COLO668 (cell line): Measurements from ENCODE around the gene CPNE7.
"Not testable (repeated sequence)": the region's sequence is repeated elsewhere in the genome, so short reads cannot be mapped to it uniquely, and the experiment has no call there.

Experiments
- DNase-seq: peaks from one replicate; lab custom pipeline; 2025; ENCODE audit not compliant: unreplicated experiment; lab: John Stamatoyannopoulos, UW

Gene CPNE7

DNA sequence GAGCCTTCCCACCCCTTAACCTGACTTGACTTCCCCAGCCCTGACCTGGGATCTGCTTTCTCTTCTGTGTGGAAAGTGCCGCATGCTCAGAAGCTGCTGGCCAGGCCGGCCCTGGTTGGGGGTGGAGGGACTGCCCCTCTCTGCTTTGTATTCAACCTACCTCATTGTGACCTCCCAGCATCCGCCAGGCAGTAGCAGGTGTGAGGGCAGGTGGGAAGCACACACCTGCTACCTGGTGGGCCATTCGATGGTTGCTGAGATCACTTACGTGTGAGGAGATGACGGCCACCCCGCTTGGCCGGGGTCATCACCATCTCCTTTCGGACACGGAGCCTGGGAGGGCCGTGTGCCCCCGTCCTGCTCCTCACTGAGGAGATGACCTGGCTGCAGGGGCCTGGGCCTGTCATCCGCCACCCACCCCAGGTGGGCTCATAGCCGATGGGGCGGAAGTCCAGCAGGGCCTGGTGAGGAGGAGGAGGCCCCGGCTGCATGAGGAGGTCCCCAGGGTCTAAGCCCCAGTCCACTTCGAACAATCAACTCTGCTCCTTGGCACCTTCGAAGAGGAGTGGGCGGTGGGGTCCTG is 7.1 kb downstream of the CPNE7 start:
- DNase-seq = peak; percentile 61

DNA sequence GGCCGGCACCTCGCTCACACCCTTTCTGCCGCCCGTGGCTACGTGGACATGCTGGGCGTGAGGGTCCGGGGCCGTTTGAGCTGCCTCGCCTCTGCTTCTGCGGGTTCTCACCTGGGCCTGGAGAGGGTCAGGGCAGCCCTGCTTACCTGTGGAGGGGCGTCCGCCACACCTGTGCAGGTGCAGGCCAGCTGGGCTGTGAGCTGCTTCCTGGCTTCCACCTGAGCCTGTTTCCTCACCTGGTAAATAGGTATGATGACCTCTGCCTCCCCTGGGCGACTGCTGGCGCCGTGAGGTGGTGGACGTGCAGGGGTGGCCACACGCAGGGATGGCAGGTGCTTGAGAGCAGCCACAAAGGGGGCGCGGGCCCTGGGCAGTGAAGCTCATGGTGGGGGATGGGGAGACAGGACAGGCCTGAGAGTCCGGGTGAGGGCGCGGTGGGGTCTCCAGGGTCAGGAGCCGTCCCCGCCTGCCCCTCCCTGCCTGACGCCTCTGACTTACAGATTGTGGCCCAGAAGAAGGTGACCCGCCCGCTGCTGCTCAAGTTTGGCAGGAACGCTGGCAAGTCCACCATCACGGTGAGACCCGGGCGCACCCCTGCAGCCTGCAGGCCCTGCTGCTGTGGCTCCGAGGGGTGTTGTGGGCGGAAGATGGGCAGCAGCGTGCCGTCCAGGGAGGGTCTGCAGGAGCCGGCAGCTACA is 7.8 kb downstream of the CPNE7 start:
- DNase-seq = peak; percentile 31

GRCh38 chr16:89583895-89584644 is 8.5 kb downstream of the CPNE7 start:
- no peak for DNase-seq

GRCh38 chr16:89584768-89585549 is 9.4 kb downstream of the CPNE7 start:
- DNase-seq = peak; percentile 26

DNA sequence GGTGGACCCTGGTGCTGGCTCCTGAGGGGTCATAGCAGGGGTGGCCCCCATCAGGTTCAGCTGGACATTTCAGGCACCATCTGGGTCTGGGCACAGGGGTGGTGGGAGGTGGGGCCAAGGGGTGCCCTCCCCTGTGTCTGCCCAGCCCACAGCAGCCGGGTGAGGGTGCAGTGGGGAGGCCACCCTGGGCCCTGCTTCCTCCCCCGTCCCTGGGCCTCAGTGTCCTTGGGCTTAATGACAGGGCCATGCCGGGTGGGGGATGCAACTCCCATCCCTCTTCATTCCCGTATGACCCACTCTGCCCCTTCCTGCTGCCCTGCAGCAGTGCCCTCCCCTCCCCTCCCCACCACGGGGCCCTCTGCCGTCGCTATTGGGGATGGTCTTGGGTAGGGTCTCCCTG is 10.7 kb downstream of the CPNE7 start:
- no peak for DNase-seq

- peak; percentile 19 for DNase-seq
Observed at GRCh38 chr16:89586853-89587252, 11.3 kb downstream of the CPNE7 start.

- not testable (repeated sequence) for DNase-seq
Observed at GRCh38 chr16:89587676-89588075, 12.1 kb downstream of the CPNE7 start.

GRCh38 chr16:89588413-89589109 is 13.0 kb downstream of the CPNE7 start:
- DNase-seq = peak; percentile 24

DNA sequence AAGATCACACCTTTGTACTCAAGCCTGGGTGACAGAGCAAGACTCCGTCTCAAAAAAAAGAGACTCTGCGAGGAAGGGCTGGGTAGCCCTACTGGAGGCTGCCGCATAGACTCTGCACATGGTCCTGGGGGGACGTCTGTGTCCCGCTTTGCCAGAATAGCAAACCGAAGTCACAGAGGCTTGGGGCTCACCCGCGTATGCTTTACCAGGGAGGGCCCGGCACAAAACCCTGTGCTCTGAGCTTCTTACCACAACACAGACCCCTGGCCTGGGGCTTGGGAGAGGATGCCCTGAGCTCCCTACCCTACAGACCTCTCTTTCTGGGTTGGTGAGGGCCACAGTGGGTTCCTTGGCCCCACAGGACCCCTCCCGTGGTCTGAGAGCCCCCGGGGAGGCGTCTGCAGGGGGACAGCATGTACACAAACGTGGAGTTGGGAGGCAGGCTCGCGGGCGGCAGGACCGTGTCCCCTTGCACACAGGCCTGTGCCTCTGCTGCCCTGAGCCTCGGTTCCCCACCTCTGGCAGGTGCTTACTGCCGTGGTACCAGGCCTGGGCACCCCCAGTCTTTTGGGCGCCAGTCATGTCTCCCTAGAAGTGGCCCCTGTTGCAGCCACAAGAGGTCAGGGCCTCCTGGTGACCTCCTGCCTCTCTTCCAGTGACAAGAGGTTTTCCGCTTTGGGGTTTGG is 13.8 kb downstream of the CPNE7 start:
- no peak for DNase-seq

DNA sequence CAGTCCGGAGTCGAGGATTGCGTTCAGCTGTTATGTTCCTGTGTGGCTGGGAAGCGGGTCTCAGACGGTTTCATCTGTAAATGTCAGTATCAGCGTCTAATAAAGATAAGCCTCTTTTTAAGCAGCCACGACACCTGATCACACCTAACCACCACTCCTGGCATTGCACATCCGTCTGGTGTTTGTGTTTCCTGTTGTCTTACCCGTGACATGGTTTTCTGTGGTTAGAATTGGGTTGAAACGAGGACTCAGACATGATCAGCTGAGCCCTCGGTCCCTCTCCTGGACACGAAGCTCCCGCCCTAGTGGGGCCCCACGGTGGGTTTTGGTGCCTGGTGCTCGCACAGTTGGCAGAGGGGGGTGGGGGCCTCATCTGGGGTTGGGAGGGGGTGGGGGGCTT is 18.3 kb downstream of the CPNE7 start:
- no peak for DNase-seq

GRCh38 chr16:89595330-89596060 is 19.9 kb downstream of the CPNE7 start:
- DNase-seq = no peak

- no peak for DNase-seq
Observed at GRCh38 chr16:89596061-89596689, 20.6 kb downstream of the CPNE7 start.

GRCh38 chr16:89596957-89597649 is 21.5 kb downstream of the CPNE7 start:
- DNase-seq = no peak

GRCh38 chr16:89598199-89598598 is 22.6 kb downstream of the CPNE7 start:
- peak; percentile 13 for DNase-seq

DNA sequence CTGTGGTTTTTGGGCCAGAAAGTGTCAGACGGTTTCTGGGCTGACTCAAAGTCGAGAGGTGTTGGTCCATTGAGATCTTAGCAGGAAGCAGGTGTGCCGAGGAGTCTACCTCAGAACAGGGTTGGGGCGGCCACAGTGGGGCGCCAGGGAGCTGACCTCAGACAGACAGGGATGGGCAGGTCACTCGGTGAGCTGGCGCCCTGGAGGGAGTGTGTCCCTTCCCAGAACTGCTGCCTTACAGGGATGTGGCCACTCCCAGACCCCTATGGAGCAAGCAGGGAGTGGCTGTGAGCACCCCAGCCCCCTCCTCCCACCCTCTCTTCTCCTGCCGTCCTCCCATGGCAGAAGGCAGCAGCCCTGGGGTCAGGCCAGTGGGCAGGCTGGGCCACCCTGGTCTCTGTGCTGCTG is 23.9 kb downstream of the CPNE7 start:
- peak; percentile 60 for DNase-seq

DNA sequence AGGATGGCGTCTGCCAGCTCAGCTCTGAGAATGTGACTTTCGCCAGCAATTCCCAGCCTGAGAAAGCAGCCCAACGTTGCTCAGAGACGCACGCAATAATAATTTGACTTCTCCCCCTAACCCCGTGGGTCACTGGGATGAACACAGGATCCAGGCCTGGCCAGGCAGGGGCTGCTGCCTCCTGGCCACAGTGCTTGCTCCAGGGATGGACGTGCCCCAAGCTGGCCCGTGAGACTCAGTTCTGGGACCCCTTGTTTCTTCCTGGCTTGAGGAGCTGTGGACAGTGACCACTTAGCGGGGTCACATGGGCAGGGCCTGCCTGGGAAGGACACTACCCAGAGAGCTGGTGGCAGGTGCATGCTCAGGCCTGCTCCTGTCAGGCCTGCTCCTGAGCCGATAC is 24.3 kb downstream of the CPNE7 start:
- DNase-seq = no peak

DNA sequence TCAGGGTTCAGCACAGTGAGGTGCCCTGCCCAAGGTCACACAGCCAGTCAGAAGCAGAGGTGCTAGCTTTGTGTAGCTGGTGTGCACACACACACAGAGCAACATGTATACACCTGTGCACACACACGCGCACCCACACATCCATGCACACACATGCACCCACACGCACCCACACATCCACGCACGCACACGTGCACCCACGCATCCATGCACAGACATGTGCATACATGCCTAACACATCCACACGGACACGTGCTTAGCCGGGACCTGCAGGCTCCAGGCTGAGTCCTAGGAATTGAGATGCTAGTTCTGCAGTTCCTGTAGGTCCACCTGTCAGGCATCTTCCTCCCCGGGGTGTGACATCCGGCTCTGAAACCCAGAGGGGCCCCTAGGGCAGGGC is 24.9 kb downstream of the CPNE7 start:
- DNase-seq = no peak

- DNase-seq = no peak
Observed at GRCh38 chr16:89600956-89601355, 25.4 kb downstream of the CPNE7 start.

GRCh38 chr16:89601906-89602272 is 26.3 kb downstream of the CPNE7 start:
- DNase-seq = no peak
